GM21528 (cell line): ENCODE measurements around the gene CCDC88C.
"Not testable (repeated sequence)": the region's sequence is repeated elsewhere in the genome, so short reads cannot be mapped to it uniquely, and the experiment has no call there.

ENCODE experiments used
- ATAC-seq: cut with Tn5 transposase; IDR thresholded peaks from one replicate; pipeline ENCODE4 v1.9.1; 2021; ENCODE audit warnings: mild to moderate bottlenecking, moderate library complexity; ENCODE audit not compliant: unreplicated experiment, low FRiP score

CCDC88C gene

GRCh38 chr14:91417120-91417982 lies at the start of gene CCDC88C:
Gene CCDC88C (minus strand): TSS chr14:91417820. CDS start chr14:91417690, 130 bp downstream.
- peak; percentile 46 for ATAC-seq

- ATAC-seq: no peak
Measured at GRCh38 chr14:91466192-91466591, 48.6 kb upstream of the CCDC88C start.

- no peak for ATAC-seq
Measured at GRCh38 chr14:91464615-91465205, 47.1 kb upstream of the CCDC88C start.

- no peak for ATAC-seq
Measured at GRCh38 chr14:91458612-91459011, 41.0 kb upstream of the CCDC88C start.

GRCh38 chr14:91456283-91456682 lies 38.7 kb upstream of the CCDC88C start:
- no peak for ATAC-seq

GRCh38 chr14:91454580-91454979 lies 37.0 kb upstream of the CCDC88C start:
- ATAC-seq: no peak

GRCh38 chr14:91454155-91454554 lies 36.5 kb upstream of the CCDC88C start:
- no peak for ATAC-seq

GRCh38 chr14:91453744-91454143 lies 36.1 kb upstream of the CCDC88C start:
- no peak for ATAC-seq

GRCh38 chr14:91444335-91445020 lies 26.9 kb upstream of the CCDC88C start:
- no peak for ATAC-seq

- ATAC-seq: no peak
Measured at GRCh38 chr14:91439345-91439744, 21.7 kb upstream of the CCDC88C start.

- no peak for ATAC-seq
Measured at GRCh38 chr14:91438845-91439244, 21.2 kb upstream of the CCDC88C start.

GRCh38 chr14:91436266-91436665 lies 18.6 kb upstream of the CCDC88C start:
- not testable (repeated sequence) for ATAC-seq

- no peak for ATAC-seq
Measured at GRCh38 chr14:91429385-91429784, 11.8 kb upstream of the CCDC88C start.

- ATAC-seq: not testable (repeated sequence)
Measured at GRCh38 chr14:91428931-91429330, 11.3 kb upstream of the CCDC88C start.

GRCh38 chr14:91425531-91425944 lies 7.9 kb upstream of the CCDC88C start:
- ATAC-seq: not testable (repeated sequence)

GRCh38 chr14:91424813-91425530 lies 7.4 kb upstream of the CCDC88C start:
- no peak for ATAC-seq

- ATAC-seq: no peak
Measured at GRCh38 chr14:91420686-91421085, 3.1 kb upstream of the CCDC88C start.

GRCh38 chr14:91419451-91419850 lies 1.8 kb upstream of the CCDC88C start:
- no peak for ATAC-seq

- no peak for ATAC-seq
Measured at GRCh38 chr14:91419044-91419397, 1.4 kb upstream of the CCDC88C start.

- ATAC-seq: no peak
Measured at GRCh38 chr14:91418387-91419043, 895 bp upstream of the CCDC88C start.
